H7 (cell line): Measurements from ENCODE around the gene SYT2. TPM values are rescaled to one million over a fixed set of nuclear protein-coding genes. Genes with fewer than 3 reads are reported as not detected.
"Not testable (repeated sequence)": the region's sequence is repeated elsewhere in the genome, so short reads cannot be mapped to it uniquely, and the experiment has no call there.

Experiments used
- DNase-seq: peaks from one replicate; pipeline ENCODE4 v3.0.0; 2012
- H3K27me3 ChIP-seq: 2 replicates; pipeline ENCODE4 v1.6.0; 2011; ENCODE audit warnings: mild to moderate bottlenecking, low read length; ENCODE audit not compliant: control insufficient read depth, insufficient read depth
- H3K36me3 ChIP-seq: replicated peaks from 2 replicates; pipeline ENCODE4 v1.5.1; 2011; ENCODE audit warnings: low read length; ENCODE audit not compliant: control insufficient read depth, insufficient read depth
- H3K4me3 ChIP-seq: 2 replicates; pipeline ENCODE4 v1.5.1; 2011; ENCODE audit warnings: low read depth, mild to moderate bottlenecking, control low read depth, low read length, moderate library complexity; ENCODE audit not compliant: insufficient read depth
- total RNA-seq: library from RNA; depleted of rRNA; stranded (reverse); fragments of >200 nt; shearing (Covaris generic); gene quantifications from 2 replicates; pipeline ENCODE4 v1.2.3, GENCODE V29; 2014

The SYT2 gene
- total RNA-seq, 1 experiment from 2014 or later = 3.6 TPM

DNA sequence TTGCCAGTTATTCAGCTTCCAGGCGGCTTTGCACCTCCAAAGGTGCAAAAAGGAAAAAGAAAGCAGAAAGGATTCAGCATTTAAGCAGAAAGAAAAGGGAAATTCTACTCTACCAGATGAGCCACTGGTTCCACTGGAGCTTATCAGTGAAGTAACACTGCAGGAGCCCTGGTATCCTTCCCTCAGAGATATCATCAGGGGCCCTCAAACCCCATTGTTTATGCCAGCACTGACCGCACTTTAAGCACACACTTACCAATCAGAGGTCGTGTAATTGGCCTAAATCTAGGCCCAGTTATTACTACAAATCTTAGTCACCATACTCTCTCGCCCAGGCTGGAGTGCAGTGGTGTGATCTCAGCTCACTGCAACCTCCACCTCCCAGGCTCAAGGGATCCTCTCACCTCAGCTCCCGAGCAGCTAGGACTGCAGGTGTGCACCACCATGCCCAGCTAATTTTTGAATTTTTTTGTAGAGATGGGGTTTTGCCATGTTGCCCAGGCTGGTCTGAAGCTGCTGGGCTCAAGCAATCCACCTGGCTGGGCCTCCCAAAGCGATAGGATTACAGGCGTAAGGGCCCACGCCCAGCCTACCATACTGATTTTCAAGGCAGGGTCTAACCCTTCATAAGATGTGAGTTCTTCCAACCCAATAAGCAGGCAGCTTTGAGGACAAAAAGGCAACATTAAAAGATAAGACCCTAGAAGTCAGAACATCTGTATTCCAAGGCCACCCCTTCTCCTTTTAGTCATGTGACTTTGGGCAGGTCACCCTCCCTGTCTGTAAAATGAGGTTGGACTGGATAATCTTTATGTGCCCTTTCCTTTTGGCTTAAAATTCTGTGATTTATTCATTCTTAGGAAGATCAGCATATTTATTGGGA is 125.3 kb downstream of the SYT2 start:
- Histone ChIP-seq H3K4me3 (no peak overlapping the region), H3K36me3 (no peaks in the 10 kb centered on the region), H3K27me3 (no peaks in the 10 kb centered on the region)
- no peak for DNase-seq

DNA sequence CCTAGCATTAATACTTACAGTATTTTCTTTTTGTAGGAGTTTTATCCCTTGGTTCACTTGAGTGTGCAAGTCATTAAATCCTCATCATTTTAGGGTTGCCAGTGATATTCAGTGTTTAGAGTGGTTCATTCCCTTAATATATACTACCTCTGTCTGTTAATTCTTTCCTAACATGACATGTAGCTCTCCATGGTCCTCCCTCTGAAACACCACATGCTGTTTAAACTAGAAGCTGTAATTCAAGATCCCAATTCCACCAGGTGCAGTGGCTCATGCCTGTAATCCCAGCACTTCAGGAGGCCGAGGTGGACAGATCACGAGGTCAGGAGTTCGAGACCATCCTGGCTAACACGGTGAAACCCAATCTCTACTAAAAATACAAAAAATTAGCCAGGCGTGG is 127.9 kb downstream of the SYT2 start:
- not testable (repeated sequence) for DNase-seq, H3K4me3 ChIP-seq, H3K36me3 ChIP-seq, H3K27me3 ChIP-seq

- Histone ChIP-seq H3K4me3 (no peak overlapping the region), H3K36me3 (no peaks in the 10 kb centered on the region), H3K27me3 (no peaks in the 10 kb centered on the region)
- no peak for DNase-seq
These were observed 129.6 kb downstream of the SYT2 start for GRCh38 chr1:202580619-202581018.

GRCh38 chr1:202579806-202580205 is 130.4 kb downstream of the SYT2 start:
- Histone ChIP-seq H3K4me3 (no peak overlapping the region), H3K36me3 (no peaks in the 10 kb centered on the region), H3K27me3 (no peaks in the 10 kb centered on the region)
- no peak for DNase-seq

DNA sequence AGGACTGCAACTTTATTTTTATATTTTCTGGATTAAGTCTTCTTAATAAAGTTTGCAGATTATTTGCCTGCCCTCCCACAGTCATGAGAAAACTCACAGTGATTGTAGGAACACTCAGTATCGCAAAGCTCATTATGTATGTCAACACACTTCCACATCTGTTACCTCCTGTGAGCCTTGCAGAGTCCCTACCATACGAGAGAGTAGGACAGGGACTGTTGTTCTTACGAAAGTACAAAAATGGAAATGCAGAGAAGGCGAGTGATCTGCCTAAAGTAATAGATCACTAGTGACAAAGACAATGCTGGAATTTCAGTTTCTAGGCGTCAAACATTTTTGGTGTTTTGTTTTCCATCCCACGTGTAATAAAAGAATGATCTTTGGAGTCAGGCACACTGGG is 131.7 kb downstream of the SYT2 start:
- Histone ChIP-seq H3K4me3 (no peak overlapping the region), H3K36me3 (no peaks in the 10 kb centered on the region), H3K27me3 (no peaks in the 10 kb centered on the region)
- no peak for DNase-seq

DNA sequence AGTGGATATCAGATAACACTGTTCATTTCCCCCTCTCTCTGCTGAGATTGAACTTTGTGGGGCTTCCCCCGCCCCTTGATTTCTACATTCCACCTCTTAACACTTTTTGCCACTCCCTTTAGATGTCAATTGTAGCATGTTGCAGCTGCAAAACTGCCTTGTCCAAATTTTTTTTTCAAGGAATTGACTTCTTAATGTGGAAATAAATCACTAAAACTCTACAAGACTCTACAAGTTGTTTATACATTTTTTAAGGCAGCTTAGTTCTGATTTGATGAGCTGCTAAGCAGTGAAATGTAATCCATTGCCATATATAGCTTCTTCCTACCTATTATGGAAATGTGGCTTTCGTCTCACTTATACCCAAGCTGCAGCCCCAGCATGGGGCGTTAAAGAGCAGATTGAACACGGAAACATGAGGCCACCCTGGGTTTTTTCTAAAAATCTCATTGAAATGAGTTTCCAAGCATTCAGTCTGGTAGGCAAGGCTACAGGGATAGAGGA is 132.2 kb downstream of the SYT2 start:
- Histone ChIP-seq H3K36me3 (no peaks in the 10 kb centered on the region), H3K4me3 (no peak overlapping the region), H3K27me3 (no peaks in the 10 kb centered on the region)
- DNase-seq = no peak

- Histone ChIP-seq H3K4me3 (no peak overlapping the region), H3K27me3 (no peaks in the 10 kb centered on the region), H3K36me3 (no peaks in the 10 kb centered on the region)
- DNase-seq = no peak
These were observed 132.9 kb downstream of the SYT2 start for GRCh38 chr1:202577381-202577780.

DNA sequence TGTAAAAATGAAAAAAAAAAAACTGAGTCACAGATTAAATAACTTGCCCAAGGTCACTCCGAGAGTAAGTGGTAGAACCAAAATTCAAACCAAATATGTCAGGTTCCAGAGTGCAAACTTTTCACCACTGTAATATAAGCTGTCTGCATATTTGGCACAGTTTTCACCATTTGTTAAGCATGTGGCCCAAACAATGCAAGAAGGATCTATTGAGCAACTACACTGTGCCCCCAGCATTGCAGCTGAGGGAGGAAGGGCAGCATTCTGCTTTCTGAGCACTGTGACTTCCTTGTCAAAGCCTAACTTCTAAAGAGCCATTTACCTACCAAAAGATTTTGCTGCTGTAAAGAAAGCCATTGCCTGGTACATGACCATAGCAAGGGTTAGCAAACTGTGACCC is 133.4 kb downstream of the SYT2 start:
- Histone ChIP-seq H3K4me3 (no peak overlapping the region), H3K36me3 (no peaks in the 10 kb centered on the region), H3K27me3 (no peaks in the 10 kb centered on the region)
- DNase-seq = no peak

DNA sequence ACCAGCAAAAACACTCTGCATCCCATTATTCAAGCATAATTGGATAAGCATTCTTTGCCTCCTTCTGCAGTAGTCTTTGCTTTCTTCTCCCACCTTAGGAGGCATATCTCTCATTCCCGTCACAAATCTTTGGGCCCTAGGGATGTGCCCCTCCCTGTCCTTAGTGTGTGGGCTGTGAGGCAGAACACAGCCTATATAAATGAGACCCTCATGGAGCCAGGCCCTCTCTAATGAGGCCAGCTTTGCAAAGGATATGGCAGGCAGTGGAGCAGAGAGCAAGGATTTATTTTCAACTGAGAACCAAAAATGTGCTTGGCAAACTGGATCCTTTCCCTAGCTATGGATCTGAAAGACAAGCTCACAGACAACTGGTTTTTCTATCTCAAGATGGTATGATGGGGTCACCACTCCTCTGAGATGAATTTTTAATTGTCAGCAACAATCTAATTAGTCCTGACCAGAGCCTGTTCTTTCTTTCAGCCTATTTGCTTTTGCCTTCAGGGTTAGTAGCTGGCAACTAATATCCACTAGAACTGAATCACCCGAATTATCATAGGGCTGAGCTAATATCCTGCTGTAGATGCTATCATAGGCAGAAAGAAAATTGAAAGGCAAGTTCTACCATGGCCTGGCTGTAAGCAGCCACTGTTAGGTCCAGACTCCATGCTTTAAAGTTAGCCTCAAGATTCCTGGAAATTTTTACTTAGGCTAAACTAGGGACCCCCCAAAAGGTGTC is 134.2 kb downstream of the SYT2 start:
- no peaks in the 10 kb centered on the region for H3K36me3 ChIP-seq
- H3K27me3 ChIP-seq = no peaks in the 10 kb centered on the region
- no peak overlapping the region for H3K4me3 ChIP-seq
- DNase-seq = no peak

DNA sequence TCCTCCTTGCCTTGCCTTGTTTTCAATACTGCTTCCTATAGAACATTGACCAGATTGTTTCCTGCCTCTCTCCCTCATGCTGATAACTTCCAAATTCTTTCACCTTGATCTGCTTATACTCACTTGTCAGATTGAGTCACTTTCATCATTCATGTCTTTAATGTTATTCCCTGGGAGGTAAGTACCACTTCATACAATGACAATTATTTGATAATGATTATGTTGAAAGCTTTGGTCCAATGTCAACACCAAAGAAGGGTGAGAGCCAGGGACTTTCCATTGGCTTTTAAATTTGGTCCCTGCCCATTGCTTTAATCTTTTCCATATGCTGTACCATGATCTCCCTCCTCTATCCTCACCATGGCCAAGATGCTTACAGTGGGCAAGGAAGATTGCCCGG is 137.4 kb downstream of the SYT2 start:
- DNase-seq = no peak
- H3K27me3 ChIP-seq = no peaks in the 10 kb centered on the region
- no peaks in the 10 kb centered on the region for H3K36me3 ChIP-seq
- no peak overlapping the region for H3K4me3 ChIP-seq

DNA sequence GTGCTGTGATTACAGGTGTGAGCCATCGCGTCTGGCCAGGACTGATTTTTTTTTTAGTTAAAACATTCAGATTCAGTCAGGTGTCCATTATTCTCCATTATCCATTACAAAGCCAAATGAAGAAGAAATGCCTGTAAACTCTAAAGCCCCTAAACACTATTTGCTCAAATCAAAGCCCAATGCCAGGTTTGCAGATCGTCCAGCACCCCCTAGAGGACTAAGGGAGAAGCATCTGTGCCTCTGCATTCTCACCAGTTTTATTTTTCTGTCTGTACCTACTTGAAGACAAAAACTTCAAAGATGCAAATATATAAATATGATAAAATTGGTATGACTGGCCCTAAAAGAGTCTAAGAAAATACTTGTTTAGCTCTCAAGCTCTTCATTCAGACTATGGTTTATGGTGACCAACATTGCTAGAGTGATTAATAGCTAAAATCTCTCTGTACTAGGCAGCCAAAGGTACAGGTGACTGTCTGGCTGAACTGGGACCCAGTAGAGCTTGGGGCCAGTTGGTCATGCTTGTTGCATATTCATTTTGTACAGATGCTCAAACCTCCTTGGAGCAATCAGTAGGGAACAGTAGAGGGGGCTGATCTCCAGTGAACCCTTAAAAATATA is 138.4 kb downstream of the SYT2 start:
- Histone ChIP-seq H3K36me3 (no peaks in the 10 kb centered on the region), H3K27me3 (no peaks in the 10 kb centered on the region), H3K4me3 (no peak overlapping the region)
- DNase-seq = no peak

- H3K36me3 ChIP-seq = no peaks in the 10 kb centered on the region
- no peak overlapping the region for H3K4me3 ChIP-seq
- no peak for DNase-seq
- no peaks in the 10 kb centered on the region for H3K27me3 ChIP-seq
These were observed 140.6 kb downstream of the SYT2 start for GRCh38 chr1:202569393-202570322.

GRCh38 chr1:202568826-202569225 is 141.4 kb downstream of the SYT2 start:
- H3K27me3 ChIP-seq = no peaks in the 10 kb centered on the region
- DNase-seq = no peak
- no peak overlapping the region for H3K4me3 ChIP-seq
- no peaks in the 10 kb centered on the region for H3K36me3 ChIP-seq

GRCh38 chr1:202568410-202568809 is 141.8 kb downstream of the SYT2 start:
- Histone ChIP-seq H3K4me3 (no peak overlapping the region), H3K27me3 (no peaks in the 10 kb centered on the region), H3K36me3 (no peaks in the 10 kb centered on the region)
- no peak for DNase-seq
